Measurements from ENCODE around the gene SCD5.

GRCh38 chr4:82624819-82625218, 173.8 kb downstream of the SCD5 start:
- TF ChIP-seq POLR2A (IDR thresholded peaks at IDR 0.05; ENCODE audit: low read depth, low read length) = no peak
- no peak for TF ChIP-seq CTCF (IDR thresholded peaks at IDR 0.05; ENCODE audit: extremely low read depth in 1 of 2, insufficient read depth in 1 of 2, low read depth in 1 of 2, low read length in 2 of 2)
- TF ChIP-seq POLR2AphosphoS5 (IDR thresholded peaks at IDR 0.05; ENCODE audit: insufficient read depth, low read depth, low read length) = no peak
- no peak for TF ChIP-seq EZH2 (IDR thresholded peaks at IDR 0.05; ENCODE audit: borderline replicate concordance, low read depth, low read length, severe bottlenecking)
- no peak for TF ChIP-seq MAX (IDR thresholded peaks at IDR 0.05; ENCODE audit: insufficient read depth, insufficient read length)
- no peak for TF ChIP-seq FOS (IDR thresholded peaks at IDR 0.05; ENCODE audit: borderline replicate concordance, insufficient read depth, low read length)
- no peak for TF ChIP-seq JUN (IDR thresholded peaks at IDR 0.05; ENCODE audit: borderline replicate concordance, insufficient read depth, insufficient read length, low read depth)

Measured in endothelial cell of umbilical vein (primary cell).